ENCODE results near the gene RNF167.

The RNF167 gene

DNA sequence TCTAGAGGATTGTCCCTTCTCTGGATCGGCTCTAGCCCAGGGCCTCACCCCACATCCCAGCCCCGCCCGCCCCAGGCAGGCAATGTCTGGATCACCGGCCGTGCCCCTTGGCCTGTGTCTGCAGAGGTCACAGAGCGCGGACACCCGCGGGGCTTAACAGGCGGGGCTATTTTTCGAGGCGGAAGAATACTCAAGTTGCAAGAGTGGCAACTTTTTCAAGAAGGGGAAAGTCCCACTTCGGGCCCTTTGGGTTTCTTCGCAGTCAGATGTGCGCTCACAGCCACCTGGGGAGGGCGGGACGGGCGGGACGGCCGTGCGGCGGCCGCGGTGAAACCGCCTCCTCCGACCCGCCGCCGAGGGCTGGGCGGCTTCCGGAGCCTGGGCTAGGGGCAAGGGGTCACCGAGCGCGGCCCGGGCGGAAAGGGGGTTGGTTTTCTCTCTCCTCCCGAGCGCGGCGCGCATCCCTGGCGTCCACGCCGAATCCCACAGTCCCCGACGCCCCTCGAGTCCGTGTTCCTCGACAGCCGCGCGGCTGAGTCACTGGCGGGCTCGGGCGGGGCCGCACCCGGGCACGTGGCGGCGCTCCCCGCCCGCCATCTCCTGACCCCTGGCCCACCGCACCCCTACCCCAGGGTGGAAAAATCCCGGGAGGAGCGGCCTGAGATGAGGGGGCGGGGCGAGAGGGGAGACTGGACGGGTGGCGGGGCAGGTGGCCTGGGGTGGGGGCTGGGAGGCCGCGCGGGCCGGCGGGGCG is 9.4 kb downstream of the RNF167 start:
- Histone ChIP-seq H3K4me1 (ENCODE audit: control insufficient read depth in 1 of 2, insufficient read depth in 2 of 2, low read length in 2 of 2) (peaks cover 28 to 40% of the 10 kb centered on the region in 2 donors), H3K9me3 (ENCODE audit: control insufficient read depth in 1 of 2, low read length in 2 of 2) (no peaks in the 10 kb centered on the region), H3K27ac (ENCODE audit: low read length) (peak overlapping the region; percentile 92), H3K4me3 (ENCODE audit: low read depth in 1 of 2, low read length in 2 of 2) (peak overlapping the region; percentile 67 to 97), H3K36me3 (ENCODE audit: control insufficient read depth in 1 of 2, insufficient read depth in 2 of 2, low read length in 2 of 2) (peaks cover 18 to 22% of the 10 kb centered on the region in 2 donors), H3K27me3 (ENCODE audit: low read depth, low read length) (no peaks in the 10 kb centered on the region)

DNA sequence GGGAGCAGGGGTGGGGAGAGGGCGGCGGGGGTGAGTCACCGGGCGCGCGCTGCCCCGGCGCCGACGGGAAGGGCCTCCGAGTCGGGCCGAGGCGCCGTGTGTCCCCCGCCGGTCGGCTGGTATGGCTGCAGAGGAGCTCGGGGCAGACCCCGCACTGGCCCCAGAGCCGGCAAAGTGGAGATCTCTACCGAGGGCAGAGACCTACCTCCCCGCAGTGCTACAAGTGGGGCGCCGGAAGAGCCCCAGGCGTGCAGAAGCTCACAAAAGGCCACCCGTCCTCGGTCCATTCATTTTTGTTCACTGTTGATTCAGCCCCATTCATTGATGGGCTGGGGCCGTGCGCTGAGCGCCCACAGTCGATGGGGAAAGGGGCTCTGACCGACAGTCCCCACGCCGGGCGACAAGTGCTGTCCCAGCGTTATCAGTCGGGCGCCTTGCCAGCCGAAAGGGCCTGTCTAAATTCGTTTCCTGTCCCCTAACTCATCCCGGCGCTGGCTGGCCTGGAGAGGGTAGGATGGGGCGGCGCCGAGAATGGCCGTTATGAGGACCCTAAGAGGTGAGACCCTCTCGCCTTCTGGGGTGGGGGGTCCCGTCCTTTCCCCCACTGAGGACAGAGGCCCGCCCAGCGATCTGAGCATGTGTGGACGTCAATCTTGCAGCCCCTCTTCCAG is 10.1 kb downstream of the RNF167 start:
- peaks cover 11 to 15% of the 10 kb centered on the region in 2 donors for H3K36me3 ChIP-seq (ENCODE audit: control insufficient read depth in 1 of 2, insufficient read depth in 2 of 2, low read length in 2 of 2)
- H3K4me1 ChIP-seq (ENCODE audit: control insufficient read depth in 1 of 2, insufficient read depth in 2 of 2, low read length in 2 of 2) = peaks cover 21 to 33% of the 10 kb centered on the region in 2 donors
- no peaks in the 10 kb centered on the region for H3K9me3 ChIP-seq (ENCODE audit: control insufficient read depth in 1 of 2, low read length in 2 of 2)
- no peaks in the 10 kb centered on the region for H3K27me3 ChIP-seq (ENCODE audit: low read depth, low read length)
- H3K27ac ChIP-seq (ENCODE audit: low read length) = peak overlapping the region; percentile 79
- peak overlapping the region; percentile 44 to 97 for H3K4me3 ChIP-seq (ENCODE audit: low read depth in 1 of 2, low read length in 2 of 2)

DNA sequence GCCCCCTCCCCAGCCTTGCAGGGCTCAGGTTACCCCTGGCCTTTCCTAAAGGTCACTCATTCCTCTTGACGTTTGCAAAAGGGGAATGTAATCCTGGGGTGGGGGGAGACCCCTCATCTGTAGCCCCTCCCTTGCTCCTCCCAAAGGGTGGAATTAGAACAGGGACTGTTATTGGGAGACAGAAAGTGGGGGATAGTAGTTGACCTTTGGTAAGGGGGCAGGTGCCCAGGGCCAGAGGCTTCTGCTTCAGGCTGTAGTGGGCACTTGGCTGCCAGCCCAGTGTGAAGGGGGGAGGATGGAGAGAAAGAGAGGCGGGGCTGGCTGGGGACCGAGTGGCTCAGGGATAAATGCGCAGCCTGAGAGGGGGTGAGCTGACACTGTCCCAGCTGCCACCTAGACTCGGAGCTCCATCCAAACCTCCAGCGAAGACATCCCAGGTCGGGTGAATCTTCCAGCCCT is 10.7 kb downstream of the RNF167 start, which contains the start of gene ENO3:
TSS of gene ENO3 (plus strand) at position 374 of the 459 bp plus-strand sequence. CDS start 711 bp downstream, outside the sequence.
- Histone ChIP-seq H3K36me3 (ENCODE audit: control insufficient read depth in 1 of 2, insufficient read depth in 2 of 2, low read length in 2 of 2) (peaks cover 5 to 10% of the 10 kb centered on the region in 2 donors), H3K4me1 (ENCODE audit: control insufficient read depth in 1 of 2, insufficient read depth in 2 of 2, low read length in 2 of 2) (peaks cover 16 to 28% of the 10 kb centered on the region in 2 donors), H3K4me3 (ENCODE audit: low read depth in 1 of 2, low read length in 2 of 2) (peak within 1 kb of the TSS; percentile 44 to 97), H3K27ac (ENCODE audit: low read length) (peak within 1 kb of the TSS; percentile 79), H3K27me3 (ENCODE audit: low read depth, low read length) (no peaks in the 10 kb centered on the region), H3K9me3 (ENCODE audit: control insufficient read depth in 1 of 2, low read length in 2 of 2) (no peaks in the 10 kb centered on the region)

DNA sequence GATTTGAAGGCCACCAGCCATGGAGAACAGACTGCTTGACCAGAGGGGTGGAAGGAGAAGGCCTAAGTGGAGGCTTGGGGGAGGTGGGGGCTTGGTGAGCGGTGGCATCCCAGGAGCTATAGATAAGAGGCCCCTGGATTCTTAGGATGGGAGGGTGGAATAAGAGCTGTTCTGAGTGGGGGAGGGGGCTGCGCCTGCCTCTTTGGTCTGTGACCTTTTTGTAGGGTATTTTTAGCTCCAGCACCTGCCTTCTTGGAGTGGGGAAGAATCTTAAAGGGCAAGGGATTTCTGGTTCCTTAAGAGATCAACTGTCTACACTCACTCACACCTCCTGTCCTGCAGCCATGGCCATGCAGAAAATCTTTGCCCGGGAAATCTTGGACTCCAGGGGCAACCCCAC is 11.4 kb downstream of the RNF167 start:
- Histone ChIP-seq H3K36me3 (ENCODE audit: control insufficient read depth in 1 of 2, insufficient read depth in 2 of 2, low read length in 2 of 2) (peaks cover under 1 to 5% of the 10 kb centered on the region in 2 donors), H3K9me3 (ENCODE audit: control insufficient read depth in 1 of 2, low read length in 2 of 2) (no peaks in the 10 kb centered on the region), H3K27me3 (ENCODE audit: low read depth, low read length) (no peaks in the 10 kb centered on the region), H3K27ac (ENCODE audit: low read length) (no peak overlapping the region), H3K4me3 (ENCODE audit: low read depth in 1 of 2, low read length in 2 of 2) (no peak overlapping the region), H3K4me1 (ENCODE audit: control insufficient read depth in 1 of 2, insufficient read depth in 2 of 2, low read length in 2 of 2) (peaks cover 11 to 21% of the 10 kb centered on the region in 2 donors)

GRCh38 chr17:4953451-4953961 is 13.4 kb downstream of the RNF167 start:
- no peaks in the 10 kb centered on the region for H3K27me3 ChIP-seq (ENCODE audit: low read depth, low read length)
- no peak overlapping the region for H3K27ac ChIP-seq (ENCODE audit: low read length)
- peaks cover 0 to 6% of the 10 kb centered on the region in 2 donors for H3K36me3 ChIP-seq (ENCODE audit: control insufficient read depth in 1 of 2, insufficient read depth in 2 of 2, low read length in 2 of 2)
- peaks cover 11 to 15% of the 10 kb centered on the region in 2 donors for H3K4me1 ChIP-seq (ENCODE audit: control insufficient read depth in 1 of 2, insufficient read depth in 2 of 2, low read length in 2 of 2)
- H3K4me3 ChIP-seq (ENCODE audit: low read depth in 1 of 2, low read length in 2 of 2) = no peak overlapping the region
- H3K9me3 ChIP-seq (ENCODE audit: control insufficient read depth in 1 of 2, low read length in 2 of 2) = no peaks in the 10 kb centered on the region

DNA sequence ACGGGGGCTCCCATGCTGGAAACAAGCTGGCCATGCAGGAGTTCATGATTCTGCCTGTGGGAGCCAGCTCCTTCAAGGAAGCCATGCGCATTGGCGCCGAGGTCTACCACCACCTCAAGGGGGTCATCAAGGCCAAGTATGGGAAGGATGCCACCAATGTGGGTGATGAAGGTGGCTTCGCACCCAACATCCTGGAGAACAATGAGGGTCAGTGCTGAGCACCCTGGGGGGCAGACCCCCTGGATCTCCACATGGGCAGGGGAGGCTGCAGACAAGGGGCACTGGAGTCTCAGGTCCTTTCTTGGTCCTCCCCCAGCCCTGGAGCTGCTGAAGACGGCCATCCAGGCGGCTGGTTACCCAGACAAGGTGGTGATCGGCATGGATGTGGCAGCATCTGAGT is 15.0 kb downstream of the RNF167 start:
- no peaks in the 10 kb centered on the region for H3K9me3 ChIP-seq (ENCODE audit: control insufficient read depth in 1 of 2, low read length in 2 of 2)
- no peak overlapping the region for H3K27ac ChIP-seq (ENCODE audit: low read length)
- H3K36me3 ChIP-seq (ENCODE audit: control insufficient read depth in 1 of 2, insufficient read depth in 2 of 2, low read length in 2 of 2) = peaks cover 4 to 20% of the 10 kb centered on the region in 2 donors
- H3K27me3 ChIP-seq (ENCODE audit: low read depth, low read length) = no peaks in the 10 kb centered on the region
- H3K4me1 ChIP-seq (ENCODE audit: control insufficient read depth in 1 of 2, insufficient read depth in 2 of 2, low read length in 2 of 2) = peaks cover 11 to 14% of the 10 kb centered on the region in 2 donors
- no peak overlapping the region for H3K4me3 ChIP-seq (ENCODE audit: low read depth in 1 of 2, low read length in 2 of 2)

DNA sequence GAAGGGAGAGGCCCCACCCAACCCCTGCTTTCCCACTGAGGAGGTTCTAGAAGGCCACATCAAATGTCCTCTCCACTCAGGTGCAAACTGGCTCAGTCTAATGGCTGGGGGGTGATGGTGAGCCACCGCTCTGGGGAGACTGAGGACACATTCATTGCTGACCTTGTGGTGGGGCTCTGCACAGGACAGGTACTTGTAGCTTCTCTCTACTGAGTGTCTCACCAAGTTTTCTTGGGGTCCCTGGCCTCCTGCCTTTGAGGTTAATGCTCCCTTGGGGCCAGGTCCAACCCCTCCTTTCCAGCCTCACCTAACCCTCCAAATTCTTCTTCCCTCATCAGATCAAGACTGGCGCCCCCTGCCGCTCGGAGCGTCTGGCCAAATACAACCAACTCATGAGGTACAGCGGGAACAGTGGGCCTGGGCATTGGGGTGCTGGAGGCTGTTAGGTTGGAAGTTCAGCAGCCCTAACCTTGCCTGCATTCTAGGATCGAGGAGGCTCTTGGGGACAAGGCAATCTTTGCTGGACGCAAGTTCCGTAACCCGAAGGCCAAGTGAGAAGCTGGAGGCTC is 16.5 kb downstream of the RNF167 start:
- H3K9me3 ChIP-seq (ENCODE audit: control insufficient read depth in 1 of 2, low read length in 2 of 2) = no peaks in the 10 kb centered on the region
- H3K4me3 ChIP-seq (ENCODE audit: low read depth in 1 of 2, low read length in 2 of 2) = no peak overlapping the region
- H3K27ac ChIP-seq (ENCODE audit: low read length) = no peak overlapping the region
- H3K36me3 ChIP-seq (ENCODE audit: control insufficient read depth in 1 of 2, insufficient read depth in 2 of 2, low read length in 2 of 2) = peaks cover 13 to 29% of the 10 kb centered on the region in 2 donors
- no peaks in the 10 kb centered on the region for H3K4me1 ChIP-seq (ENCODE audit: control insufficient read depth in 1 of 2, insufficient read depth in 2 of 2, low read length in 2 of 2)
- no peaks in the 10 kb centered on the region for H3K27me3 ChIP-seq (ENCODE audit: low read depth, low read length)

- Histone ChIP-seq H3K4me3 (ENCODE audit: low read depth in 1 of 2, low read length in 2 of 2) (no peak overlapping the region), H3K4me1 (ENCODE audit: control insufficient read depth in 1 of 2, insufficient read depth in 2 of 2, low read length in 2 of 2) (no peaks in the 10 kb centered on the region), H3K9me3 (ENCODE audit: control insufficient read depth in 1 of 2, low read length in 2 of 2) (no peaks in the 10 kb centered on the region), H3K36me3 (ENCODE audit: control insufficient read depth in 1 of 2, insufficient read depth in 2 of 2, low read length in 2 of 2) (peaks cover 13 to 29% of the 10 kb centered on the region in 2 donors), H3K27ac (ENCODE audit: low read length) (no peak overlapping the region), H3K27me3 (ENCODE audit: low read depth, low read length) (no peaks in the 10 kb centered on the region)
Observed at GRCh38 chr17:4958102-4958501, 18.0 kb downstream of the RNF167 start.

DNA sequence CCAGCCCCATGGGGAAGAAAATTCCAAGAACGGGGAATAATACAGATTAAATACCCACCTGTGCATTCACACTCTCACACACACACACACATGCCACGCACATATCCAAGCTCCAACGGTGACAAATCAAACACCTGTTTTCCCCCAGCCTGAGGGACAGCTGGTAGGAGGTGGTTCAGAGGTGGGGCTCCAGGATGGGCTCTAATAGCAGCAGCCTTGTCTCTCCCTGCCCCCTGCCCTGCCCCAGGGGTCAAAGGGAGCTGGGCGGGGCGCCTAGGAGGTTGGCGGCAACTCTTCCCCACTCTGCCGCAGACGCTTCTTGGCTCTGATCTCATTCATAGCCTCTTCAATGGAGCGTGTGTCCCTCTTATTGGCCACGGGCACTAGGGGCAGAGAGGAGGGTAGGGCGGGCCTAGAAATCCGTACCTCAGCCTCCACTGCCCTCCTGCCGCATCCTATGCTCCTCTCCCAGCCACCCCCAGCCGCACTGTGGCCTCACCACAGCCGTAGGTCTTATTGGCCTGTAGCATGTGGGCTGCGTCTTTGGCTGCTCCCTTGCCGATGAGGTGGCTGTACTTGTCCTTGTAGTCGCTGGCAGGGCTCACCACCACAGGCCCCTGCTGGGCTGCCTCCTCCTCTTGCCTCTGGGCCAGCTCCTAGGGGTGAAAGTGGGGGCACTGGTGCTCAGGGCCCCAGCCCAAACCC is 19.3 kb downstream of the RNF167 start:
- H3K4me3 ChIP-seq (ENCODE audit: low read depth in 1 of 2, low read length in 2 of 2) = no peak overlapping the region
- no peaks in the 10 kb centered on the region for H3K4me1 ChIP-seq (ENCODE audit: control insufficient read depth in 1 of 2, insufficient read depth in 2 of 2, low read length in 2 of 2)
- no peak overlapping the region for H3K27ac ChIP-seq (ENCODE audit: low read length)
- H3K27me3 ChIP-seq (ENCODE audit: low read depth, low read length) = no peaks in the 10 kb centered on the region
- peaks cover 13 to 29% of the 10 kb centered on the region in 2 donors for H3K36me3 ChIP-seq (ENCODE audit: control insufficient read depth in 1 of 2, insufficient read depth in 2 of 2, low read length in 2 of 2)
- no peaks in the 10 kb centered on the region for H3K9me3 ChIP-seq (ENCODE audit: control insufficient read depth in 1 of 2, low read length in 2 of 2)

- H3K36me3 ChIP-seq (ENCODE audit: control insufficient read depth in 1 of 2, insufficient read depth in 2 of 2, low read length in 2 of 2) = peaks cover 13 to 29% of the 10 kb centered on the region in 2 donors
Observed at GRCh38 chr17:4960279-4960922, 20.3 kb downstream of the RNF167 start.

More at GRCh38 chr17:4960279-4960922, 20.3 kb downstream of the RNF167 start:
- no peak overlapping the region for H3K27ac ChIP-seq (ENCODE audit: low read length)
- H3K4me3 ChIP-seq (ENCODE audit: low read depth in 1 of 2, low read length in 2 of 2) = no peak overlapping the region
- H3K4me1 ChIP-seq (ENCODE audit: control insufficient read depth in 1 of 2, insufficient read depth in 2 of 2, low read length in 2 of 2) = peaks cover 0 to 2% of the 10 kb centered on the region in 2 donors
- no peaks in the 10 kb centered on the region for H3K9me3 ChIP-seq (ENCODE audit: control insufficient read depth in 1 of 2, low read length in 2 of 2)
- no peaks in the 10 kb centered on the region for H3K27me3 ChIP-seq (ENCODE audit: low read depth, low read length)
